Lower lobe of right lung (tissue), 2 donors: Measurements from ENCODE around the gene PLAC9. TPM values are rescaled to one million over a fixed set of nuclear protein-coding genes. Genes with fewer than 3 reads are reported as not detected.

ENCODE experiments used
- ATAC-seq, 2 donors: fragments of 200-7000 bp; cut with Tn5 transposase; one replicate each; pipeline ENCODE4 v1.9.1; 2020 to 2022; ENCODE audit warnings: mild to moderate bottlenecking in 2 of 2, moderate library complexity in 2 of 2
- DNase-seq: peaks from one replicate; pipeline ENCODE4 v3.0.0-alpha.2; 2020
- H3K27ac ChIP-seq: fragments of 200-600 bp; one replicate; pipeline ENCODE4 v1.8.0; 2022
- H3K27me3 ChIP-seq: fragments of 200-600 bp; one replicate; pipeline ENCODE4 v1.8.0; 2022; ENCODE audit warnings: low read depth
- H3K36me3 ChIP-seq: fragments of 200-600 bp; one replicate; pipeline ENCODE4 v1.8.0; 2022; ENCODE audit warnings: mild to moderate bottlenecking
- H3K4me1 ChIP-seq: fragments of 200-600 bp; one replicate; pipeline ENCODE4 v1.8.0; 2022
- H3K4me3 ChIP-seq: fragments of 200-600 bp; one replicate; pipeline ENCODE4 v1.8.0; 2022; ENCODE audit warnings: mild to moderate bottlenecking
- H3K9me3 ChIP-seq: fragments of 200-600 bp; one replicate; pipeline ENCODE4 v1.8.0; 2022
- CTCF ChIP-seq: fragments of 200-600 bp; IDR thresholded peaks from one replicate; pipeline ENCODE4 v1.8.0; 2022; ENCODE audit warnings: antibody characterized with exemption, mild to moderate bottlenecking
- intact Hi-C: fragments of 100-400 bp; cut with DNase I; formaldehyde crosslinking; loops from one replicate; pipeline ENCODE4 v1.11.0; 2022
- total RNA-seq: library from RNA; stranded (reverse); fragmentation: NEBNext Ultra II Directional; extraction: Animal tissue kit (Norgen Biotek cat#: 25700); gene quantifications from one replicate; pipeline ENCODE4 v1.2.1, GENCODE V29; 2021
- donor health status: DM: no; HTN: yes; CAD: no; lungs with severe emphysema.

PLAC9 gene
- total RNA-seq, 1 donor from 2014 or later: 38.0 TPM

- no peaks in the 10 kb centered on the region for H3K27me3 ChIP-seq
- no peak for DNase-seq
Measured at GRCh38 chr10:80100861-80101695, 31.5 kb upstream of the PLAC9 start.

GRCh38 chr10:80104066-80104926 lies 28.2 kb upstream of the PLAC9 start:
- no peak for DNase-seq
- intact Hi-C loops: no loop called here
- H3K27me3 ChIP-seq: no peaks in the 10 kb centered on the region
- peaks cover 12% of the 10 kb centered on the region for H3K9me3 ChIP-seq
- peak overlapping the region; percentile 71 for H3K27ac ChIP-seq
- H3K4me1 ChIP-seq: no peaks in the 10 kb centered on the region
- H3K36me3 ChIP-seq: no peaks in the 10 kb centered on the region
- no peak for TF ChIP-seq CTCF
- peak; percentile 86 to 88 for ATAC-seq
- no peak overlapping the region for H3K4me3 ChIP-seq

More at GRCh38 chr10:80100861-80101695, 31.5 kb upstream of the PLAC9 start:
- H3K36me3 ChIP-seq: no peaks in the 10 kb centered on the region
- H3K27ac ChIP-seq: no peak overlapping the region
- TF ChIP-seq CTCF: no peak
- no peak for ATAC-seq
- H3K4me3 ChIP-seq: no peak overlapping the region
- intact Hi-C loops: no loop called here
- H3K9me3 ChIP-seq: no peaks in the 10 kb centered on the region
- no peaks in the 10 kb centered on the region for H3K4me1 ChIP-seq

- no peak overlapping the region for H3K27ac ChIP-seq
- no peaks in the 10 kb centered on the region for H3K4me1 ChIP-seq
- H3K27me3 ChIP-seq: no peaks in the 10 kb centered on the region
- H3K4me3 ChIP-seq: no peak overlapping the region
- intact Hi-C loops: no loop called here
- ATAC-seq (no peak), DNase-seq (no peak)
- H3K36me3 ChIP-seq: no peaks in the 10 kb centered on the region
- peaks cover 14% of the 10 kb centered on the region for H3K9me3 ChIP-seq
- no peak for TF ChIP-seq CTCF
Measured at GRCh38 chr10:80108576-80109239, 23.8 kb upstream of the PLAC9 start.

- H3K36me3 ChIP-seq: no peaks in the 10 kb centered on the region
- ATAC-seq: no peak
- DNase-seq: no peak
- no peaks in the 10 kb centered on the region for H3K27me3 ChIP-seq
- peaks cover 14% of the 10 kb centered on the region for H3K9me3 ChIP-seq
- no peaks in the 10 kb centered on the region for H3K4me1 ChIP-seq
- no peak overlapping the region for H3K4me3 ChIP-seq
- no peak overlapping the region for H3K27ac ChIP-seq
- intact Hi-C loops: no loop called here
- TF ChIP-seq CTCF: no peak
Measured at GRCh38 chr10:80110986-80111385, 21.5 kb upstream of the PLAC9 start.

- Histone ChIP-seq H3K36me3 (no peaks in the 10 kb centered on the region), H3K27ac (no peak overlapping the region), H3K4me1 (no peaks in the 10 kb centered on the region), H3K9me3 (no peaks in the 10 kb centered on the region), H3K27me3 (no peaks in the 10 kb centered on the region), H3K4me3 (no peak overlapping the region)
- TF ChIP-seq CTCF: no peak
- ATAC-seq (no peak), DNase-seq (no peak)
- intact Hi-C loops: no loop called here
Measured at GRCh38 chr10:80118669-80119068, 13.9 kb upstream of the PLAC9 start.
